ENCODE measurements around the gene RBM8A.

The RBM8A gene

DNA sequence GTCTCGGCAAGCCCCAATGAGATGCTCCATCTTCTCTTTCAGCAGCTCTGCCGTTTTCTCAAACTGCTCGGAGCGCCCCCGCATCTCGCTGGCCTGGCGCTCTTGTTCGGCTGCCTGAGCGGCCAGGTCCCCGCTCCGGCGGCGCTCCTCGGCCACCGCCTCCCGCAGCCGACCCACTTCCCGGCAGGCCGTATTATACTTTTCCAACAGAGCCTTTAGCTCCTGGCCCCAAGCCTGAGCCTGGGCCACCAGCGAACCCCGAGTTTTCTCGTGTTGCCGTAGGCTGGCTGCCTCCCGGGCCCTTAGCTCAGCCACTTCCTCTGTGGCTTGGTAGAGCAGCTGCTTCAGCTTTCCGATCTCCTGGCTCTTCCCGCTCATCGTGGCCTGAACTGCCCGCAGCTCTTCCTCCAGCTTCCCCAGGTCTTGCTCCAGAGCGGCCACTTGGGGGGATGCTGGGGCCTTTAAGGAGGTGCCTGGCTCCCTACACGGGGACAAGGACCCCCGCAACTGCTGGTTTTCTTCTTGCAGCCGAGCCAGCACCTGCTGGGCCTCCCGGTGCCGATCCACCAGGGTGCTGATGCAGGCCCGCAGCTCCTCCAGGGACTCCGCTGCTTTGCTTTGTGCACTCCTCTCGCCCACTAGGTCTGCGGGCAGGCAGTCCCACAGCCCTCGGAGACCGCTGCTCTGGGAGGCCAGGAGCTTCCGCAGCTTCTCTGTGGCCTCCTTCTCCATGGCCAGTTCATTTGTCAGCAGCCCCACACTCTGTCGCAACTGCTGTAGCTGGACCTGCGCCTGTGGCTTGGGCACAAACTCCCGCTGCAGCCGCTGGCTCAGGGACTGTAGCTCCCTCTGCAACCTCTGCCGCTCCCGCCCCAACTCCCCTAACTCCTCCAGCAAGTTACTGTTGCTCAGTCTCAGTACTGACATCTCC is 55.0 kb downstream of the RBM8A start:
- DNase-seq = peak; percentile 27 to 33

Data from CD4-positive, alpha-beta T cell treated with Interleukin-4 for 1 hour (primary cell).